ENCODE data around the gene DCAF5. TPM values are rescaled to one million over a fixed set of nuclear protein-coding genes. Genes with fewer than 3 reads are reported as not detected.

DCAF5 gene
- total RNA-seq, 1 experiment from 2014 or later, result 22.0 TPM

- DNase-seq (ENCODE audit: low spot score), result no peak
- intact Hi-C loops (cut with micrococcal nuclease; ENCODE audit: unreplicated experiment), result no loop called here
- POLR2A ChIA-PET (ENCODE audit: low non-redundant PET), result interaction anchor here (0.6 kb wide), 1 partner anchor 1638 kb away, joined by 5 read pairs; no protein-coding TSS in a partner anchor
These were observed 102.4 kb downstream of the DCAF5 start for GRCh38 chr14:69050240-69051184.

GRCh38 chr14:69049675-69050074, 103.2 kb downstream of the DCAF5 start:
- H3K4me1 ChIP-seq (ENCODE audit: insufficient read depth, low read length, poor library complexity, severe bottlenecking), result peaks cover 25% of the 10 kb centered on the region
- CTCF ChIA-PET, result no interaction called here

More at GRCh38 chr14:69050240-69051184, 102.4 kb downstream of the DCAF5 start:
- no TSS peak for BruUV-seq (replicated peaks)
- Histone ChIP-seq H3K36me3 (ENCODE audit: insufficient read depth, low read length, poor library complexity, severe bottlenecking) (peaks cover 17% of the 10 kb centered on the region), H3K27ac (ENCODE audit: low read depth, low read length, poor library complexity, severe bottlenecking) (no peak overlapping the region), H3K4me3 (ENCODE audit: low read depth, low read length, poor library complexity, severe bottlenecking) (no peak overlapping the region), H3K4me1 (ENCODE audit: insufficient read depth, low read length, poor library complexity, severe bottlenecking) (peaks cover 25% of the 10 kb centered on the region), H3K27me3 (replicated peaks; ENCODE audit: insufficient read depth, low read depth, low read length, poor library complexity) (no peaks in the 10 kb centered on the region), H3K9me3 (ENCODE audit: low read depth, low read length, poor library complexity, severe bottlenecking) (no peaks in the 10 kb centered on the region)
- CTCF ChIA-PET, result no interaction called here
- TF ChIP-seq CTCF (conservative IDR thresholded peaks at IDR 0.05; ENCODE audit: low read depth, low read length) (no peak), EZH2 (IDR thresholded peaks at IDR 0.05; ENCODE audit: borderline replicate concordance, low read depth, low read length, poor library complexity, severe bottlenecking) (no peak)

GRCh38 chr14:69048456-69048855, 104.5 kb downstream of the DCAF5 start:
- no TSS peak for BruUV-seq (replicated peaks)
- intact Hi-C loops (cut with micrococcal nuclease; ENCODE audit: unreplicated experiment), result no loop called here
- Histone ChIP-seq H3K4me3 (ENCODE audit: low read depth, low read length, poor library complexity, severe bottlenecking) (no peak overlapping the region), H3K9me3 (ENCODE audit: low read depth, low read length, poor library complexity, severe bottlenecking) (no peaks in the 10 kb centered on the region), H3K36me3 (ENCODE audit: insufficient read depth, low read length, poor library complexity, severe bottlenecking) (peaks cover 2% of the 10 kb centered on the region), H3K4me1 (ENCODE audit: insufficient read depth, low read length, poor library complexity, severe bottlenecking) (peaks cover 25% of the 10 kb centered on the region), H3K27me3 (replicated peaks; ENCODE audit: insufficient read depth, low read depth, low read length, poor library complexity) (no peaks in the 10 kb centered on the region), H3K27ac (ENCODE audit: low read depth, low read length, poor library complexity, severe bottlenecking) (no peak overlapping the region)
- POLR2A ChIA-PET (ENCODE audit: low non-redundant PET), result no interaction called here
- DNase-seq (ENCODE audit: low spot score), result no peak
- CTCF ChIA-PET, result no interaction called here
- TF ChIP-seq CTCF (conservative IDR thresholded peaks at IDR 0.05; ENCODE audit: low read depth, low read length) (no peak), EZH2 (IDR thresholded peaks at IDR 0.05; ENCODE audit: borderline replicate concordance, low read depth, low read length, poor library complexity, severe bottlenecking) (no peak)

More at GRCh38 chr14:69049675-69050074, 103.2 kb downstream of the DCAF5 start:
- H3K9me3 ChIP-seq (ENCODE audit: low read depth, low read length, poor library complexity, severe bottlenecking), result no peaks in the 10 kb centered on the region
- peaks cover 9% of the 10 kb centered on the region for H3K36me3 ChIP-seq (ENCODE audit: insufficient read depth, low read length, poor library complexity, severe bottlenecking)
- no peaks in the 10 kb centered on the region for H3K27me3 ChIP-seq (replicated peaks; ENCODE audit: insufficient read depth, low read depth, low read length, poor library complexity)
- intact Hi-C loops (cut with micrococcal nuclease; ENCODE audit: unreplicated experiment), result no loop called here
- no TSS peak for BruUV-seq (replicated peaks)
- TF ChIP-seq CTCF (conservative IDR thresholded peaks at IDR 0.05; ENCODE audit: low read depth, low read length), result no peak
- no peak for TF ChIP-seq EZH2 (IDR thresholded peaks at IDR 0.05; ENCODE audit: borderline replicate concordance, low read depth, low read length, poor library complexity, severe bottlenecking)
- DNase-seq (ENCODE audit: low spot score), result no peak
- H3K4me3 ChIP-seq (ENCODE audit: low read depth, low read length, poor library complexity, severe bottlenecking), result no peak overlapping the region
- H3K27ac ChIP-seq (ENCODE audit: low read depth, low read length, poor library complexity, severe bottlenecking), result no peak overlapping the region
- POLR2A ChIA-PET (ENCODE audit: low non-redundant PET), result interaction anchor here (0.6 kb wide), 1 partner anchor 11 kb away, joined by 3 read pairs; no protein-coding TSS in a partner anchor

Measured in A673 (cell line).